DND-41 (cell line): ENCODE results near the gene KDM3A.

Experiments used
- ATAC-seq: fragments of 200-7000 bp; cut with Tn5 transposase; 3 replicates; pipeline ENCODE4 v1.9.1; 2021; ENCODE audit warnings: low read depth; ENCODE audit not compliant: insufficient read depth
- DNase-seq: peaks from one replicate; pipeline ENCODE4 v3.0.0-alpha.2; 2020
- H2AFZ ChIP-seq: 2 replicates; pipeline ENCODE4 v1.6.0; 2012; ENCODE audit warnings: low read depth, low read length
- H3K27ac ChIP-seq: 2 replicates; pipeline ENCODE4 v1.5.1; 2012; ENCODE audit warnings: low read length, inconsistent platforms
- H3K27me3 ChIP-seq: fragments of 200-600 bp; sonication (generic); 2 replicates; pipeline ENCODE4 v1.6.0; 2012; ENCODE audit warnings: low read length, mild to moderate bottlenecking, inconsistent platforms; ENCODE audit not compliant: insufficient read depth, poor library complexity
- H3K36me3 ChIP-seq: 2 replicates; pipeline ENCODE4 v1.5.1; 2012; ENCODE audit warnings: low read length, inconsistent platforms; ENCODE audit not compliant: insufficient read depth
- H3K4me1 ChIP-seq: 2 replicates; pipeline ENCODE4 v1.5.1; 2012; ENCODE audit warnings: mild to moderate bottlenecking, low read length; ENCODE audit not compliant: insufficient read depth
- H3K4me2 ChIP-seq: 2 replicates; pipeline ENCODE4 v1.6.0; 2012; ENCODE audit warnings: mild to moderate bottlenecking, moderate library complexity, low read length, inconsistent platforms; ENCODE audit not compliant: insufficient read depth
- H3K4me3 ChIP-seq, 2 experiments: fragments of 200-600 bp in 1 of 2; shearing (Covaris generic) in 1 of 2; 2 replicates each; pipeline ENCODE4 v1.5.1; 2012 to 2016; ENCODE audit warnings: inconsistent platforms in 2 of 2, low read length in 2 of 2, mild to moderate bottlenecking in 2 of 2, low read depth in 1 of 2, moderate library complexity in 1 of 2
- H3K79me2 ChIP-seq: 2 replicates; pipeline ENCODE4 v1.6.0; 2012; ENCODE audit warnings: low read length, inconsistent platforms; ENCODE audit not compliant: insufficient read depth
- H3K9ac ChIP-seq: 2 replicates; pipeline ENCODE4 v1.6.0; 2012; ENCODE audit warnings: low read depth, mild to moderate bottlenecking, inconsistent platforms, low read length, moderate library complexity
- H3K9me3 ChIP-seq: 2 replicates; pipeline ENCODE4 v1.5.1; 2012; ENCODE audit warnings: low read length, moderate library complexity, mild to moderate bottlenecking, inconsistent platforms; ENCODE audit not compliant: insufficient read depth, severe bottlenecking
- H4K20me1 ChIP-seq: 2 replicates; pipeline ENCODE4 v1.6.0; 2012; ENCODE audit warnings: low read length; ENCODE audit not compliant: insufficient read depth
- EZH2 ChIP-seq: IDR thresholded peaks from 3 replicates; pipeline ENCODE4 v1.6.1; 2012; ENCODE audit warnings: borderline replicate concordance, low read depth, mild to moderate bottlenecking, moderate library complexity, low read length, inconsistent platforms; ENCODE audit not compliant: severe bottlenecking
- TF ChIP-seq, protein P1 (sequence below): IDR thresholded peaks from 2 replicates; pipeline ENCODE4 v1.5.1; 2012; ENCODE audit warnings: borderline replicate concordance, low read length, moderate library complexity, mild to moderate bottlenecking; ENCODE audit not compliant: poor library complexity, severe bottlenecking; ENCODE audit errors: extremely low read depth

The KDM3A gene

DNA sequence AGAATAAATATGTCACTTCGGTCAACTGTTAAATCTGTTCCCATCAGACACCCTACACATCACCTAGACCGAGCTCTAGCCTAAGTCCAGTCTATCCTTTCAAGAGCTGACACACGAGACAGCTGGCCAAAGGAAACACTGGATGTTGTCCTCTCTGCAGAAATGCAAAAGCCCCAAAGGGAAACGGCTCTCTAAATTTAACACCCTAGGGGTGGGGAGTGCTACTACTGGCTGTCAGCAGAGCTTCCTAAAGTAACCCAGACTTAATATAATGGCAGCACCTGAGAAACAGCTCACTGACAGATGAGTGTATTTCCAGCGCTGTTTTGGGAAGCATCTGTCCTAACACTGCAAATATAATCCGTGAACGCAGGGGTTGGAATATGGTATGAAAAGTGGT is 66.4 kb downstream of the KDM3A start:
- H3K36me3 ChIP-seq: peaks cover 68% of the 10 kb centered on the region
- H3K9ac ChIP-seq: no peak overlapping the region
- no peak overlapping the region for H3K27ac ChIP-seq
- no peaks in the 10 kb centered on the region for H3K79me2 ChIP-seq
- H4K20me1 ChIP-seq: no peaks in the 10 kb centered on the region
- TF ChIP-seq, protein P1, sequence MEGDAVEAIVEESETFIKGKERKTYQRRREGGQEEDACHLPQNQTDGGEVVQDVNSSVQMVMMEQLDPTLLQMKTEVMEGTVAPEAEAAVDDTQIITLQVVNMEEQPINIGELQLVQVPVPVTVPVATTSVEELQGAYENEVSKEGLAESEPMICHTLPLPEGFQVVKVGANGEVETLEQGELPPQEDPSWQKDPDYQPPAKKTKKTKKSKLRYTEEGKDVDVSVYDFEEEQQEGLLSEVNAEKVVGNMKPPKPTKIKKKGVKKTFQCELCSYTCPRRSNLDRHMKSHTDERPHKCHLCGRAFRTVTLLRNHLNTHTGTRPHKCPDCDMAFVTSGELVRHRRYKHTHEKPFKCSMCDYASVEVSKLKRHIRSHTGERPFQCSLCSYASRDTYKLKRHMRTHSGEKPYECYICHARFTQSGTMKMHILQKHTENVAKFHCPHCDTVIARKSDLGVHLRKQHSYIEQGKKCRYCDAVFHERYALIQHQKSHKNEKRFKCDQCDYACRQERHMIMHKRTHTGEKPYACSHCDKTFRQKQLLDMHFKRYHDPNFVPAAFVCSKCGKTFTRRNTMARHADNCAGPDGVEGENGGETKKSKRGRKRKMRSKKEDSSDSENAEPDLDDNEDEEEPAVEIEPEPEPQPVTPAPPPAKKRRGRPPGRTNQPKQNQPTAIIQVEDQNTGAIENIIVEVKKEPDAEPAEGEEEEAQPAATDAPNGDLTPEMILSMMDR: no peak
- TF ChIP-seq EZH2: no peak
- DNase-seq: no peak
- H2AFZ ChIP-seq: no peak overlapping the region
- H3K27me3 ChIP-seq: no peaks in the 10 kb centered on the region
- no peaks in the 10 kb centered on the region for H3K4me1 ChIP-seq
- H3K4me3 ChIP-seq: no peak overlapping the region
- no peak overlapping the region for H3K4me2 ChIP-seq
- H3K9me3 ChIP-seq: no peaks in the 10 kb centered on the region
- no peak for ATAC-seq

DNA sequence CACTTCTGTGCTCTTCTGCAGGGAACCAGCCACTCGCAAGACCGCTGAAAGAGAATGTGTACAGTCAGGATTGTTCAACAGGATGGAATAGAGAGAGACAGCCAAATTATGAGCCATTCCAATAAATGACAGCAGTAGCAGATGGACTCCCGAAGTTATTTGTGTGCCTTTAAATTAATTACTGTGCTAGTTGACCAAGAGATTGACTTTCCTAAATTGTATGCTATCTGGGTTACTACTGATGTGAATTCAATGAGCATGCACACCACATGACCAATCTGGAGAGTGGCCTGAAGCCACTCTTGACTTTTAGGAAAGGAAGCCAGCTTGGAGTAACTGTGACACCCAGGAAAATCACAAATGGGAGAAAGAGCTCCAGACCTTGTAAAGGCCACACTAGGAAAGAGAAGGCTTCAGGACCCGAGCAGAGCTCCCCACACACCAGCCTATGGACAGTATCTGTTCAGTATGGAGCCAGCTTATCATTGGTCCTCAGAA is 69.3 kb downstream of the KDM3A start:
- no peak overlapping the region for H3K4me2 ChIP-seq
- no peak overlapping the region for H2AFZ ChIP-seq
- DNase-seq (no peak), ATAC-seq (no peak)
- no peaks in the 10 kb centered on the region for H3K9me3 ChIP-seq
- H3K27ac ChIP-seq: no peak overlapping the region
- no peak for TF ChIP-seq EZH2
- TF ChIP-seq, protein P1: no peak
- H3K79me2 ChIP-seq: no peaks in the 10 kb centered on the region
- no peak overlapping the region for H3K9ac ChIP-seq
- H4K20me1 ChIP-seq: no peaks in the 10 kb centered on the region
- no peaks in the 10 kb centered on the region for H3K27me3 ChIP-seq
- H3K4me1 ChIP-seq: no peaks in the 10 kb centered on the region
- H3K36me3 ChIP-seq: peaks cover 46% of the 10 kb centered on the region
- no peak overlapping the region for H3K4me3 ChIP-seq

DNA sequence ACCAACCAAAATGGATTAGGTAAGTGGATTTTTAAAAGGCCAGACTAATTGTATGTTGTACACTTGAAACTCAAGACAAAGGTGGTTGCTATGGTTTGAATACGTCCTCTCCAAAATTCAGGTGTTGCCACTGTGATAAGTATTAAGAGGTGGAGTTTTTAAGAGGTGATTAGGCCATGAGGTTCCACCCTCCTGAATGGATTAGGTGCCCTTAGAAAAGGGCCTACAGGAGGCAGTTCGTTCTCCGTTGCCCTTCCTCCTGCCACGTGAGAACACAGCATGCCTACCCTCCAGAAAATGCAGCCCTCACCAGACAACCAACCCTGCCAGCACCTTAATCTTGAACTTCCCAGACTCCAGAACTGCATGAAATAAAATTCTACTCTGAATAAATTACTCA is 70.9 kb downstream of the KDM3A start:
- DNase-seq (no peak), ATAC-seq (no peak)
- Histone ChIP-seq H3K4me1 (no peaks in the 10 kb centered on the region), H4K20me1 (no peaks in the 10 kb centered on the region), H3K36me3 (peaks cover 38% of the 10 kb centered on the region), H3K4me3 (no peak overlapping the region), H3K9ac (no peak overlapping the region), H2AFZ (no peak overlapping the region), H3K27me3 (no peaks in the 10 kb centered on the region), H3K79me2 (no peaks in the 10 kb centered on the region), H3K9me3 (no peaks in the 10 kb centered on the region), H3K4me2 (no peak overlapping the region), H3K27ac (no peak overlapping the region)
- TF ChIP-seq EZH2: no peak
- TF ChIP-seq, protein P1: no peak

DNA sequence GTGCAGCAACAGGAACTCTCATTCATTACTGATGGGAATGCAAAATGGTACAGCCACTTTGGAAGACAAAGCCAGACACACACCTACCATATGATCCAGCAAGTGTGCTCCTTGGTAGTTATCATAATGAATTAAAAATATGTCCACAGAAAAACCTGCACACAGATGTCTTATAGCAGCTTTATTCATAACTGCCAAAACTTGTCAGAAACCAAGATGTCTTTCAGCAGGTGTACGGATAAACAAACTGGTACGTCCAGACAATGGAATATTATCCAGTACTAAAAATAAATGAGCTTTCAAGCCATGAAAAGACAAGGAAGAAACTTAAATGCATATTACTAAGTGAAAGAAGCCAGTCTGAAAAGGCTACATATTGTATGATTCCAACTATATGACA is 71.7 kb downstream of the KDM3A start:
- no peaks in the 10 kb centered on the region for H3K27me3 ChIP-seq
- no peaks in the 10 kb centered on the region for H3K4me1 ChIP-seq
- no peak for ATAC-seq
- no peak for DNase-seq
- no peak overlapping the region for H3K4me2 ChIP-seq
- no peak overlapping the region for H2AFZ ChIP-seq
- H3K9ac ChIP-seq: no peak overlapping the region
- peaks cover 30% of the 10 kb centered on the region for H3K36me3 ChIP-seq
- no peak overlapping the region for H3K4me3 ChIP-seq
- TF ChIP-seq EZH2: no peak
- TF ChIP-seq, protein P1: no peak
- no peaks in the 10 kb centered on the region for H3K79me2 ChIP-seq
- H4K20me1 ChIP-seq: no peaks in the 10 kb centered on the region
- H3K27ac ChIP-seq: no peak overlapping the region
- no peaks in the 10 kb centered on the region for H3K9me3 ChIP-seq
